GM19397 (cell line): ENCODE measurements around the gene EIF2B1.
"Not testable (repeated sequence)": the region's sequence is repeated elsewhere in the genome, so short reads cannot be mapped to it uniquely, and the experiment has no call there.

Experiments used
- ATAC-seq: cut with Tn5 transposase; IDR thresholded peaks from one replicate; pipeline ENCODE4 v1.9.1; 2021; ENCODE audit warnings: mild to moderate bottlenecking, moderate library complexity; ENCODE audit not compliant: unreplicated experiment

The EIF2B1 gene

DNA sequence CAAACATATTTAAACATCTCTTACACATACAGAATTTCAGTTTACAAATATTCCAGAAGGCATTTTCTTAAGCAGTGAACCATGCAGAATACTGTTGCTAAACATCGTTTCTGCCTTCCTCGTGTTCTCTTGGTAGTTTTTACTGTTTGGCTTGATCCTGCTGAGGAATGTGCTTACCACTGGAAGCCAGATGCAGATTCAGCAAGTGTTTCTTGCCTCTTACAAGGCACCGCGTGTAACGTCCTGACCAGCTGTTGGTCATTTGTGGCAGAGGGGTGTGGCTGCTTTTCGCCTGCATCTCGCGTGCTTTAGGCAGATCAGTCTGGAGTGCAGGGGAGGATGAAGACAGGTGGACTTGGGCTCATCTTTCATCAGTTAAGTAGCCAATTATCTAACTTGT lies 12.4 kb downstream of the EIF2B1 start:
- no peak for ATAC-seq

DNA sequence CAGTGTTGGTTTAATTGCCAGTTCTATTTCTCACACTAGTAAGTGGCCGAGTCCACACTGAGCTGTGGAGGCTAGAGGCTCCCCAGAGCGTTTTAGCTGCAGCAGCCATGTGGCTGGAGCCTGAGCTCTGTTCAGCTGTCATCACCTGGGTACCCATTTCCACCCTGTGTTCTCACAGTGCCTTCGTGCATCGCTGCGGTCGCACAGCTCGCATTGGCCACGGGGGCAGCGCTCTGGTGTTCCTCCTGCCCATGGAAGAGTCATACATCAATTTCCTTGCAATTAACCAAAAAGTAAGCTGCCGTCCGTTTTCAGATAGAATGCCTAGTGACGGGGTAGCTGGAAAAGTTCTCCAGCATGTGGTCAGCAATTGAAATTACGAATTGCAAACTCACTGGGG lies 15.9 kb downstream of the EIF2B1 start:
- no peak for ATAC-seq

DNA sequence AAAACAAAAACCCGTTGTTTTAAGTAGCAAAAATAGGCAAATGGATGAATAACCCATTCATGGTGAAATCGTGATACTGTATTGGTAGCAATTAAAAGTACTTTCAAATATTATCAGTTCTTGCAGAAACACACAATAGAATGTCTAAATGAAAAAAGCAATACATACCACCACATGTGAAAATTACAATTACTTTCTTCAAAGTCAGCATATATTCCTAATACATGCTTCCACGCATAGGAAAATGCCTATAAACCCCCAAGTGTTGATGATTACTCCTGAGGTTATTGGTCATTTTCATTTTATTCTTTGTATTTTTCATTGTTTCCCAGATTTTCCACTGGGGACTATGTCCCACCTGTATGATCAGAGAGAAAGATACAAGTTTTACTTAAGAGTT lies 16.3 kb downstream of the EIF2B1 start:
- ATAC-seq: no peak

- no peak for ATAC-seq
These were observed 19.0 kb downstream of the EIF2B1 start for GRCh38 chr12:123614531-123614930.

DNA sequence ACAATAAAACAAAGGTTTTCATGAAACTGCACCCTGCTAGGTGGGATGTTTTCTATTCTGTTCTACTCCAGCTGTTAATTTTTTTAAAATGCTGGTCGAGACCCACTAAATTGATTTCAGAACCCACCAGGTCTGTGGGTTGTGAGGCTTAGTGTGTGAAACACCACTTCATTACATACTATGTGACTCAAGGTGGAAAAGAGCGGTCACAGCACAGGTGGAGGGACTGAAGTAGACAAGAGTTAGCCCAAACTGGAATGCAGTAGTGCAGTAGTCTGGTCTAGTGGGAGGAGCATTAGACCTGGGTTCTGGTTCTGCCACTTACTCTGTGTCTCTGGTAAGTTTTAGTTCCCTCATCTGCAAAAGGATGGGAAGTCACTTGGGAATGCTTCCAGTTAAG lies 19.4 kb downstream of the EIF2B1 start:
- no peak for ATAC-seq

DNA sequence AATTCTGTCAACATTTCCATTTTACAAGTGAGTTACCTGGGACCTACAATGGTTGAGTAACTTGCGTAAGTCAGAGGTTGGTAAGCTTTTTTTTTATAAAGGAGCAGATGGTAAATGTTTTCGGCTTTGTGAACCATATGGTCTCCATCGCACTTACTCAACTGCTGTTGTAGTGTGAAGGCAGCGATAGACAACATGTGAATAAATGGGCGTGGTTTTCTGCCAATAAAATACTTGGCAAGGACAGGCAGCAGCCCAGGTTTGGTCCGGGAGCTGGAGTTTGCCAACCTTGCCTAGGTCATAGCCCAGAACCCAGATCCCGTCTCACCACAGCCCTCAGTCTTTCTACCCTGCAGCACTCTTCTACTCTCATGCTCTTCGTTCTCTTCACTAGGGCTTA lies 25.3 kb downstream of the EIF2B1 start:
- ATAC-seq: no peak

GRCh38 chr12:123607756-123608155 lies 25.7 kb downstream of the EIF2B1 start:
- ATAC-seq: no peak

DNA sequence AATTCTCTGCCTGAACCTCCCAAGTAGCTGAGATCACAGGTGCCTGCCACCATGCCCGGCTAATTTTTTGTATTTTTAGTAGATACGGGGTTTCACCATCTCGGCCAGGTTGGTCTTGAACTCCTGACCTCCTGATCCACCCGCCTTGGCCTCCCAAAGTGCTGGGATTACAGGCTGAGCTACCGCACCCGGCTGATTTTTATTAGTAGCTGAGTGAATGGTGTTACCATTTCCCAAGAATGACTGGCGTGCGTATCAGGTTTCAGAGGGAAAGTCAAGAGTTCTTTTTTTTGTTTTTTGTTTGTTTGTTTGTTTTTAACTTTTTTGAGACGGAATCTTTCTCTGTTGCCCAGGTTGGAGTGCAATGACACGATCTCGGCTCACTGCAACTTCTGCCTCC lies 30.0 kb downstream of the EIF2B1 start:
- not testable (repeated sequence) for ATAC-seq

- ATAC-seq: no peak
These were observed 30.8 kb downstream of the EIF2B1 start for GRCh38 chr12:123602651-123603195.

- ATAC-seq: peak; percentile 97
These were observed 31.6 kb downstream of the EIF2B1 start, which contains the start of gene DDX55 for GRCh38 chr12:123601602-123602489. Gene DDX55, plus strand, starts transcription at chr12:123602099. Its CDS starts 50 bp downstream, at chr12:123602149.

DNA sequence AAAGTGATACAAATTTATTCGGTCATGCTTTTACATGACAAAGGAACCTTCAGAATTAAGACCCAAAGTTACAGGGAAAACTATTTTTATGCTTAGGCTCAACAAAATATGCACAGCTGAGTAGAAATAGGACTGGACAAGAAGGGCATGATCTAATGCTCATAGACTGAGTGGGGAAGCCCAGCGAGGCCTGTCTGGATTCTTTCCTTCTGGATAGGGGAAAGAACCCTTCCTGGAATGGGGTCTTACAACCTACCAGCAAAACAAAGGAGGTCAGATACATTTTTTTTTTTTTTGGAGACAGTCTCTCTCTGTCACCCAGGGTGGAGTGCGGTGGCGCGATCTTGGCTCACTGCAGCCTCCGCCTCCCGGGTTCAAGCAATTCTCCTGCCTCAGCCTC lies 33.8 kb downstream of the EIF2B1 start:
- ATAC-seq: no peak

- ATAC-seq: no peak
These were observed 34.2 kb downstream of the EIF2B1 start for GRCh38 chr12:123599310-123599709.

GRCh38 chr12:123598522-123598921 lies 35.0 kb downstream of the EIF2B1 start:
- no peak for ATAC-seq

DNA sequence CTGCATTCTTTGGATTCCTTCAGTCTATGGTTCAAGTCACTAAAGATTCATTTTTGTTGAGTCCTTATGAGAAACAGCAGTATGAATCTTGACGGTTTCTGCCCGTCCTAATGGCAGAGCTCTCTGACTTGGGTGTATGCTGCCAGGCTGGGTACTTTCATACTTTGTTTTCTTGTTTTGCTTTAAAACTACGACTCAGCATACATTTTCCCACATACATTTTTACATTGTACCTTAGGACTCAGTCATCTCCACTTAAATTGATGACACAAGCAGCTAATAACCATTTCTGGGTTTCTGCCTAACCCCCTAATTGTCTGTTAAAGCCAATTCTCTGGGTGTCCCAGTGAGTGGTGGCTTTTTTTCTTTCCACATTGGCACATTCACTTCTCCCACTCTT lies 36.4 kb downstream of the EIF2B1 start:
- no peak for ATAC-seq

DNA sequence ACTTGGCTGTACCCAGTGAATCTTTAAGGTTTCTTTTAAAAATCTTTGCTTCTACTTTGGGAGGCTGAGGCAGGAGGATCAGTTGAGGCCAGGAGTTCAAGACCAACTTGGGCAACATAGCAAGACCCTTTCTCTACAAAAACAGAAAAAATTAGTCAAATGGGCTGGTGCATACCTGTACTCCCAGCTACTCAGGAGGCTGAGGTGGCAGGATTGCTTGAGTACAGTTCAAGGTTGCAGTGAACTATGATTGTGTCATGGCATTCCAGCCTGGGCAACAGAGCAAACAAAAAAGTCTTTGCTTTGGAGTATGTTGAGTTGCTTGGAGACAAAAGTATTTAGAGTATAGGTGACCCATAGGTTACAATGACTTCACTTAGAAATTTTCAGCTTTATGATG lies 37.8 kb downstream of the EIF2B1 start:
- ATAC-seq: no peak

DNA sequence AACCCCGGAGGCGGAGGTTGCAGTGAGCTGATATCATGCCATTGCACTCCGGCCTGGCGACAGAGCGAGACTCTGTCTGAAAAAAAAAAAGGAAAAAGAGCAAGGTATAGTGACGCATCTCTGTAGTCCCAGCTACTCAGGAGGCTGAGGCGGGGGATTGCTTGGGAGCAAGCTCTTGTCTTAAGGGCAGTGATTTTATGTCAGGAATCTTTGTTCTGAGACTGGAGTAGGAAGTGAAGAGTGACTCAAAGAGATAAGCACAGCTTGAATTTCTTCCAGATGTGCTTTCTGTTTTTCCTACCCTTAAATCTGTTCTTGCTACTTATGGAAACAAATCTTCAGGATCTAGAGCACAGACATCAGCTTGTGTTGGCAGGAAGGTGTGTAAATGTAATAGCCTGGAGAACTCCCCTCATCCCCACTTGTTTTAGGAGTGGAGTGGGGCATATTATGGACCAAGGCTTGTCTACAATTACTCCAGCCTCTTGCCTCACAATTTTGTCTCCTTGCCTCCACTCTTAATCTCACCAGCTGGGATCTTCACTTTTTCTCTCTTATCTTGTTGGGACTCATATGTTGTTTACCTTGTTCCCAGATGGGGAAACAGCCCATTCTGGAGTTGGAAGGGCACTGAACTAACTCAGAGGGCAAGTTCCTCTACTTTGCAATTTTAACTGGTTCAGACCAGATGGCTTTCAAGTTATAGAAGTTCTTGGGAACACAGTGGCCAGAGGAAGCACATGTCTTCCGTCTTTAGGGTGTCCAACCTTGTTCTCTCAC lies 41.6 kb downstream of the EIF2B1 start:
- ATAC-seq: no peak

DNA sequence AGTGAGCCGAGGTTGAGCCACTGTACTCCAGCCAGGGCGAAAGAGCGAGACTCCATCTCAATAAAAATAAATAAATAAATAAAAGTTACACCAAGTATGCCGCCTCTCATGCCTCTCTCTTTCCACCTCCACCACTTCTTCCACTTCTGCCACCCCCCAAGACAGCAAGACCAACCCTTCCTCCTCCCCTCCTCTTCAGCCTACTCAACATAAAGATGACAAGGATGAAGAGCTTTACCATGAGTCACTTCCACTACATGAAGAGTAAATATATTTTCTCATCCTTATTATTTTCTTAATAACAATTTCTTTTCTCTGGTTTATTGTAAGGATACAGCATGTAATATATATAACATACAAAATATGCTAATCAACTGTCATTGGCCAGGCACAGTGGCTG lies 52.7 kb downstream of the EIF2B1 start:
- ATAC-seq: no peak

DNA sequence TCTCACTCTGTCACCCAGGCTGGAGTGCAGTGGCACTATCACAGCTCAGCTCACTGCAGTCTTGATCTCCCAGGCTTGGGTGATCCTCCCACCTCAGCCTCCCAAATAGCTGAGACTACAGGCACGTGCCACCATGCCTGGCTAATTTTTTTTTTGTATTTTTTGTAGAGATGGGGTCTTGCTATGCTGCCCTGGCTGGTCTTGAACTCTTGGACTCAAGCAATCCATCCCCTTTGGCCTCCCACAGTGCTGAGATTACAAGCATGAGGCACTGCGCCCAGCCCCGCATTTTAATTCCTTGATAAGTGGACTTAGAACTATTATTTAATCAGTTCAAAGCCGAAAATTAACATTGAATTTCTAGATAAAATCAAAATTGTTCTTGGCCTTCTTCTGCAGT lies 54.7 kb downstream of the EIF2B1 start:
- not testable (repeated sequence) for ATAC-seq

GRCh38 chr12:123578243-123578642 lies 55.2 kb downstream of the EIF2B1 start:
- ATAC-seq: no peak

DNA sequence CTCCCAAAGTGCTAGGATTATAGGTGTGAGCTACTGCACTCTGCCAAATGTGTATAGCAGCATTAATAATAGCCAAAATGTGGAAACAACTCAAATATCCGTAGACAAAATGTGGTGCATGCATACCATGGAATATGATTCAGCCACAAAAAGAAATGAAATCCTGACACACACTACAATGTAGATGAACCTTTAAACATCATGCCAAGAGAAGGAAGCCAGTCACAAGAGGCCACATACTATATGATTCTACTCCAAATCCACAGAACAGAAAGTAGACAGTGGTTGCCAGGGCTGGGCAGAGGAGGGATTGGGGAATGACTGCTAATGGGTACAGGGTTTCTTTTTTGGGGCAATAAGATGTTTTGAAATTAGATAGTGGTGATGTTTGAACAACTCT lies 56.9 kb downstream of the EIF2B1 start:
- ATAC-seq: no peak

- ATAC-seq: no peak
These were observed 59.6 kb downstream of the EIF2B1 start for GRCh38 chr12:123573870-123574269.

DNA sequence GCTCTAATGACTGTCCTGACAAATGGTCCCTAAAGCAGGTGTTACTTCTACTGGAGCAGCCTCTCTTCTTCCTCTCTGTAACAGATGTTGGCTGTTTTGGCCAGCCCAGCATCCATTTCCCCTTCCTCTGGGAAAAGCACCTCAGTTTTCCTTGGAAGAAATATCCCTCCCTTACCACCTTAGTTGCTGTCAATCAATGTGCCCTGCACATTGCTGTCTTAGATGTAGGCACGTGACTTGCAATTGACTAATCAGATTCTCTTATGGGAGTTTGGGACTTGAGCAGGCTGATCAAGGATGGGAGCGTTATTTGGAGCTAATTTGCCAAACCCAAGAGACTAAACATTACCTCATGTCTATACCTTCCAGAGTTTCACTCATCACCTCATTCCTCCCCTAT lies 61.1 kb downstream of the EIF2B1 start:
- ATAC-seq: no peak
